ENCODE results near the gene MARVELD3. TPM values are rescaled to one million over a fixed set of nuclear protein-coding genes. Genes with fewer than 3 reads are reported as not detected.

MARVELD3 gene
- total RNA-seq, 1 donor from 2014 or later, result not detected

GRCh38 chr16:71622088-71622487, 3.9 kb upstream of the MARVELD3 start:
- peaks cover 10% of the 10 kb centered on the region for H3K27me3 ChIP-seq
- no peak for TF ChIP-seq CTCF (IDR thresholded peaks at IDR 0.05)
- intact Hi-C loops (cut with DNase I), result no loop called here

GRCh38 chr16:71623597-71623996, 2.4 kb upstream of the MARVELD3 start:
- Histone ChIP-seq H3K4me1 (peaks cover 7 to 9% of the 10 kb centered on the region in 2 donors), H3K27ac (no peak overlapping the region), H3K27me3 (peaks cover 10% of the 10 kb centered on the region), H3K36me3 (no peaks in the 10 kb centered on the region), H3K4me3 (no peak overlapping the region), H3K9me3 (no peaks in the 10 kb centered on the region)
- intact Hi-C loops (cut with DNase I), result no loop called here
- DNase-seq (ENCODE audit: low spot score in 2 of 2), result no peak
- no peak for TF ChIP-seq CTCF (IDR thresholded peaks at IDR 0.05)

More at GRCh38 chr16:71622088-71622487, 3.9 kb upstream of the MARVELD3 start:
- H3K4me3 ChIP-seq, result no peak overlapping the region
- H3K27ac ChIP-seq, result no peak overlapping the region
- H3K36me3 ChIP-seq, result no peaks in the 10 kb centered on the region
- peaks cover 7 to 9% of the 10 kb centered on the region in 2 donors for H3K4me1 ChIP-seq
- H3K9me3 ChIP-seq, result no peaks in the 10 kb centered on the region
- DNase-seq (ENCODE audit: low spot score in 2 of 2), result no peak

GRCh38 chr16:71625113-71625850, 702 bp upstream of the MARVELD3 start:
- Histone ChIP-seq H3K4me1 (peaks cover 7 to 9% of the 10 kb centered on the region in 2 donors), H3K27ac (no peak overlapping the region), H3K27me3 (peaks cover 10% of the 10 kb centered on the region), H3K36me3 (no peaks in the 10 kb centered on the region), H3K4me3 (no peak overlapping the region), H3K9me3 (no peaks in the 10 kb centered on the region)
- TF ChIP-seq CTCF (IDR thresholded peaks at IDR 0.05), result no peak
- intact Hi-C loops (cut with DNase I), result no loop called here
- no peak for DNase-seq (ENCODE audit: low spot score in 2 of 2)

- no peak overlapping the region for H3K27ac ChIP-seq
- peaks cover 10% of the 10 kb centered on the region for H3K27me3 ChIP-seq
Observed at GRCh38 chr16:71626858-71627213, 852 bp downstream of the MARVELD3 start.

GRCh38 chr16:71627731-71628181, 1.8 kb downstream of the MARVELD3 start:
- peaks cover 10% of the 10 kb centered on the region for H3K27me3 ChIP-seq
- intact Hi-C loops (cut with DNase I), result no loop called here
- H3K4me1 ChIP-seq, result peaks cover 7 to 9% of the 10 kb centered on the region in 2 donors
- no peak overlapping the region for H3K27ac ChIP-seq
- H3K36me3 ChIP-seq, result no peaks in the 10 kb centered on the region
- TF ChIP-seq CTCF (IDR thresholded peaks at IDR 0.05), result no peak
- no peaks in the 10 kb centered on the region for H3K9me3 ChIP-seq
- no peak for DNase-seq (ENCODE audit: low spot score in 2 of 2)
- no peak overlapping the region for H3K4me3 ChIP-seq

More at GRCh38 chr16:71626858-71627213, 852 bp downstream of the MARVELD3 start:
- no peak for TF ChIP-seq CTCF (IDR thresholded peaks at IDR 0.05)
- Histone ChIP-seq H3K4me1 (peaks cover 7 to 9% of the 10 kb centered on the region in 2 donors), H3K4me3 (peak overlapping the region; percentile 53 to 56), H3K9me3 (no peaks in the 10 kb centered on the region), H3K36me3 (no peaks in the 10 kb centered on the region)
- intact Hi-C loops (cut with DNase I), result no loop called here
- DNase-seq (ENCODE audit: low spot score in 2 of 2), result no peak
